ENCODE data around the gene STPG4.

Gene STPG4

GRCh38 chr2:47070155-47070919 lies 84.8 kb downstream of the STPG4 start:
- DNase-seq = peak; percentile 67

DNA sequence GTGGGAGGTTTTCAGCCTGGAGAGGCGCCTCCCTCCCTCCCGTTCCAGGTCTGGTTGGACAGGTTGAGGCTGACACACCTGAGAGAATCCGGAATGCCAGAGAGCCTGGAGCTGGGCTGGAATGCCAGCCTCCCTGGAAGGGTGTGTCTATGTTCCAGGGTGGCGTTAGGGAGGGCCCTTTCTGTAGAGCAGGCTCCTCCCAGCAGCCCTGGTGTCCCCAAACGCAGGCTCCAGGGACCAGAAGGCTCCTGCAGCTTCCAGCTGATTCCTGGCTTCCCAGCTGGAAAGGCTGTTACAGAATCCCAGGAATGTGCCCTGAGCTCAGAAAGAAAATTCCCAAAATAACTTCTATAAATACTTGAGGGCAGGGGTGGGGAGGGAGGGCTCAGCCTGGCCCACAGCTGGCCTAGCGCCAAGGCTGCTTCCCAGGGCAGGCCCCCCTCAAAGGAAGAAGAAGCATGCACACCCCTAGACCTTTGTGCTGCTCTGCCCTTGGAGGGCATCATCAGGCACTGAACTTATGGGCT lies 85.4 kb downstream of the STPG4 start:
- peak; percentile 98 for DNase-seq

GRCh38 chr2:47068981-47069627 lies 86.0 kb downstream of the STPG4 start:
- DNase-seq = no peak

- DNase-seq = no peak
These were observed 87.2 kb downstream of the STPG4 start for GRCh38 chr2:47067788-47068407.

DNA sequence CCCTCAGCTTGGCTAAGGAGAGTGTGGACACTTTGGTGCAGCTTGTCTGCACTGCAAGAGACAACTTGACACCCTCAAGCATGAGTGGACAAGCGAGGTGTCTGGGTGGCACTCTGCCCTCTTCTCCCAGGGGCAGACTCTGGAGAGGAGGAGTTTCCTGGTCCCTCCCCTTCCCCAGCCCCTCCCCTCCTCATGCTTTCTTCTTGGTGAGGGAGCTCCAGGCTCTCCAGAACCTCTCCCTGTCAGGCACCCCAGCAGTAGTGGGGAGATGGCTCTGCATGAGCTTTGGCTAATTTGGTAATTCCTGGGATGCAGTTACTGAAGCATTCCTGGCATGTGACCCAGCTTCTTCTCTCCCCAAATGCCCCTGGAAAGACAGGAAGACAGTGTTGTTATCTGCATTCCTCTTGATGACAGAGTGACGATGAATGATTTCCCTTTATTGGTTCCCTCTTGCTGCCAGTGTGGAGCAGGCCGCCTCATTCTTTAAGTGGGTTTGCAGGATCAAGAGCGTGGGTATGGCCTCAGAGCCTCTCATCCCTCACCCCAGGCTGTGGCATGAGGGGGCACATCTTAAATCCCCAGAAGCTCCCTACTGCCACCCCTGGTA lies 89.2 kb downstream of the STPG4 start:
- DNase-seq = peak; percentile 99

DNA sequence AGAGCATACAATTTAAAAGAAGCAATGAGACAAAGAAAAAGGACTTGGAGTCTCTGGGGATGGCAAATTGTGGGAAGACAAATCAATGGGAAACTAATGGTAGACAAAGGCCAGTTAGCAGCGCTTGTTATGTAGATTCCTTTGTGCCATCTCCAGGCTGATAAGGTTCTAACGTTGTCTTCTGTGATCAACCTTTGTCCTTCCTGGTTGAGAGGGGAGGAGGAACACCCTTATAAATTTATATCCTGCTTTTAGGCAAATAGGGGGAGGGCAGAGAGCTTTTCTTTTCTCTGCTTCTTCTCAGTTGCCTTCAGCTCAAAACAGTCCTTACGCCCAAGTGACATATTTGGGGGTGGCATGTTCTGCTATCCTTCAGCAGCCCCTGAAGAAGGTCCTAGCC lies 89.8 kb downstream of the STPG4 start:
- DNase-seq = no peak

GRCh38 chr2:47064106-47064505 lies 91.0 kb downstream of the STPG4 start:
- no peak for DNase-seq

DNA sequence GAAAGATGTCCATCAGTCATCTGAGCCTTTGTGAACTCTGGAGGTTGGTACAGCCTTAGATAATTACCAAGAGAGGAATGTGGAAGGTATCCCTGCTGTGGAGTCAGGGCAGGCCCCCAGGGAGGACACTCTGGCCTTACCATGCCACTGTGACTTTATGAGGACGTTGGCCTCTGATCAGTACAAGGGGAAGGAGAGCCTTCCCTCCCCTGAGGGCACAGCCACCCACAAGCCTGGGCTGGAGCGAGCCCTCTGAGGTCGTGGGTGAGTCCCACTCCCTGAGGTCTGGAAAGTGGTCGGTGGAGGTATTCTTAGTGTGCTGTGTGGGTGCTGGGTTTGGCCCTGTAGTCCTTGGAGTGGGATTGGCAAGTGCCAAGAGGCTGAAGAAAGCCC lies 91.6 kb downstream of the STPG4 start:
- DNase-seq = no peak

- peak; percentile 28 for DNase-seq
These were observed 92.2 kb downstream of the STPG4 start for GRCh38 chr2:47062681-47063537.

- no peak for DNase-seq
These were observed 93.0 kb downstream of the STPG4 start for GRCh38 chr2:47061944-47062678.

DNA sequence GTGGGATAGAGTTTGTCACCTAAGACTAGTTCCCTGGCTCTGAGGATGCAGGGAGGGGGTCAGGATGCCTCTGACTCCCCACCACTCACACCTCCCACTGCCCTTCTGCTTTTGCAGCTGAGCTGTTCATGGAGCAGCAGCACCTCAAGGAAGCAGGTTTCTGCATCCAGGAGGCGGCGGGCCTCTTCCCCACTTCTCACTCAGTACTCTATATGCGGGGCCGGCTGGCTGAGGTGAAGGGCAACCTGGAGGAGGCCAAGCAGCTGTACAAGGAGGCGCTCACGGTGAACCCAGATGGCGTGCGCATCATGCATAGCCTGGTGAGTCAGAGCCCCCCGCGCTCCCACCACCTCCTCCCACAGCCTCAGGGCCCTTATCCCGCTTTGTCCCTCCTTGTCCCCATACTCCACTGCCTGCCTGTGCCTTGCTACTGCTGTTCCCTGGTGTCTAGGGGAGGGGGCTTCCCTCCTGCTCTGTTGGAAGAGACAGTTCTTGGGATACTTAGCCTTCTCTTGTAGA lies 94.4 kb downstream of the STPG4 start:
- no peak for DNase-seq

- DNase-seq = peak; percentile 79
These were observed 96.8 kb downstream of the STPG4 start for GRCh38 chr2:47058003-47058931.

DNA sequence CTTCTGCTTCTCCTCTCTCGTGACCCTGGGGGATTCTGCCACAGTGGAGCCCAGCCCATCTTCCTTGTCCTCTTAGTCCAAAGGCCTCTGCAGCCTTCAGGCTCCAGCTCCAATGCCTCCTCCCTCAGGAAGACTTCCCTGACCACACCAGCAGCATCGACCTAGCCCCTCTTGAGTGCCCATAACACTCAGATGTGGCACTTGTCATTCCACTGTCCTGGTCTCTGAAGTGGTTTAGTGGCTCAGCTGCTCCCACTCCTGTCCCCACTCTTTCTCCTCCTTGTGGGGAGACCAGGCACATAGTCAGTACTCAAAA lies 97.5 kb downstream of the STPG4 start:
- no peak for DNase-seq

GRCh38 chr2:47056868-47057686 lies 98.0 kb downstream of the STPG4 start:
- DNase-seq = peak; percentile 45

DNA sequence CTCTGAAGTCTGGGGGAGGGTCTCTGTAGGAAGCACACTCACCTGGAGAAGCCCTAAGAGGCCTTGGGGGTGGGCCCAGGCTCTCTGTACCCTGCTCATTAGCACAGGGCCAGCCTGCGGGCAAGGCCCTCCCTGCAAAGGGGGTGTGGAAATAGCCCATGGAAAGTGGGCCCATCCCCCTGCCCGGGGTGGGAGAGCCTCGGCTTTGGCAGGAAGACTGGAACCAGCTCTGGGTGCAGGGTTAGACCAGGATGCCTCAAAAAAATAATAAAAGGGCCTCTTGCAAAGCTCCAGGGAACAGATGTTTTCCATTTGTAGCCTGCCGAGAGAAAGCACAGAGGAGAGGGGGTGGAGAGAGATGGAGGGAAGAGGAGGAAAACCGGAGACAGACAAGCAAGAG lies 98.7 kb downstream of the STPG4 start:
- DNase-seq = peak; percentile 96

DNA sequence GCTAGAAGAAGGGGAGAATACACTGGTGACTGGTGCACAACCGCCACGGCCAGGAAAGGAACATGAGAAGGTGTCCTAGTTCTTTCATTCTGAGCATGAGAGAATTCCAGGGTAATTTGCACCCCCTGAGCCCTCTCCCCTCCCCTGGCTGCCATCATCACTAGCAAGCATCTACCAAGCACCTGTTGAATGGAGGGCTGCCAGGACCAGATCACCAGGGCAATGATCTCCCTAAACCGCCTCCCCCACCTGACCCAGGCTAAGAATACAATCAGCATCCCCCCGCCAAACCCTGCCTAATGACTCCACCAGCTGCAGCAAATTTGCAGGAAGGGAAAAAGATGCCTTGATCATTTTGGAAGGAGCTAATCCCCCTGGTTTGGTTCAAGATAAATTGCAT lies 100.2 kb downstream of the STPG4 start:
- DNase-seq = no peak

- peak; percentile 54 for DNase-seq
These were observed 101.0 kb downstream of the STPG4 start for GRCh38 chr2:47054036-47054555.

- no peak for DNase-seq
These were observed 102.3 kb downstream of the STPG4 start for GRCh38 chr2:47052847-47053246.

GRCh38 chr2:47051562-47051961 lies 103.5 kb downstream of the STPG4 start:
- DNase-seq = no peak
